ENCODE measurements around the gene SNRPD2. TPM values are rescaled to one million over a fixed set of nuclear protein-coding genes. Genes with fewer than 3 reads are reported as not detected.

Gene SNRPD2
- total RNA-seq, 2 donors from 2014 or later: 25.1 to 66.4 TPM

GRCh38 chr19:45667620-45668341, 24.0 kb downstream of the SNRPD2 start, which contains the start of gene GIPR:
TSS of gene GIPR (plus strand) at chr19:45668221. CDS start at chr19:45669521, 1,300 bp downstream.
- intact Hi-C loops (cut with DNase I): no loop called here
- Histone ChIP-seq H3K4me1 (peaks cover 39% of the 10 kb centered on the region), H3K27me3 (no peaks in the 10 kb centered on the region), H3K4me3 (peak within 1 kb of the TSS in 1 of 2 donors; percentile 10), H3K9me3 (no peaks in the 10 kb centered on the region), H3K36me3 (replicated peaks in 1 of 2; ENCODE audit: insufficient read depth in 1 of 2, low read depth in 2 of 2) (no peaks in the 10 kb centered on the region), H3K27ac (peak within 1 kb of the TSS; percentile 4 to 69 (median 42))
- ATAC-seq (peak; percentile 27), DNase-seq (peak; percentile 67 to 77 (median 72))
- WGBS, 2 donors: 6 to 18% methylated on average over 4 to 15 of the region's 15 CpGs
- TF ChIP-seq CTCF (IDR thresholded peaks at IDR 0.05): no peak
- TF ChIP-seq POLR2A (IDR thresholded peaks at IDR 0.05): peak in 2 of 3 donors; percentile 25 to 36

GRCh38 chr19:45664575-45664974, 27.2 kb downstream of the SNRPD2 start:
- Histone ChIP-seq H3K27ac (no peak overlapping the region), H3K4me1 (peaks cover 23% of the 10 kb centered on the region), H3K27me3 (no peaks in the 10 kb centered on the region), H3K36me3 (replicated peaks in 1 of 2; ENCODE audit: insufficient read depth in 1 of 2, low read depth in 2 of 2) (no peaks in the 10 kb centered on the region), H3K9me3 (no peaks in the 10 kb centered on the region), H3K4me3 (no peak overlapping the region)
- intact Hi-C loops (cut with DNase I): no loop called here
- no peak for DNase-seq
- ATAC-seq: no peak
- TF ChIP-seq CTCF (IDR thresholded peaks at IDR 0.05) (no peak), POLR2A (IDR thresholded peaks at IDR 0.05) (no peak)
- 59 to 76% methylated on average over 6 to 7 of the region's 7 CpGs for WGBS, 2 donors

GRCh38 chr19:45663800-45664199, 28.0 kb downstream of the SNRPD2 start:
- Histone ChIP-seq H3K9me3 (no peaks in the 10 kb centered on the region), H3K27ac (no peak overlapping the region), H3K4me1 (peaks cover 17% of the 10 kb centered on the region), H3K4me3 (no peak overlapping the region), H3K36me3 (replicated peaks in 1 of 2; ENCODE audit: insufficient read depth in 1 of 2, low read depth in 2 of 2) (no peaks in the 10 kb centered on the region), H3K27me3 (no peaks in the 10 kb centered on the region)
- WGBS, 2 donors: 87 to 100% methylated on average over 1 of the region's 1 CpG
- intact Hi-C loops (cut with DNase I): no loop called here
- no peak for ATAC-seq
- no peak for TF ChIP-seq CTCF (IDR thresholded peaks at IDR 0.05)
- no peak for TF ChIP-seq POLR2A (IDR thresholded peaks at IDR 0.05)
- DNase-seq: no peak

- DNase-seq (no peak), ATAC-seq (no peak)
- Histone ChIP-seq H3K9me3 (no peaks in the 10 kb centered on the region), H3K36me3 (replicated peaks in 1 of 2; ENCODE audit: insufficient read depth in 1 of 2, low read depth in 2 of 2) (no peaks in the 10 kb centered on the region), H3K27ac (no peak overlapping the region), H3K4me1 (no peaks in the 10 kb centered on the region), H3K27me3 (no peaks in the 10 kb centered on the region), H3K4me3 (no peak overlapping the region)
- intact Hi-C loops (cut with DNase I): no loop called here
- TF ChIP-seq CTCF (IDR thresholded peaks at IDR 0.05): no peak
- no peak for TF ChIP-seq POLR2A (IDR thresholded peaks at IDR 0.05)
- WGBS, 2 donors: 45 to 56% methylated on average over 6 to 8 of the region's 8 CpGs
These were observed 31.1 kb downstream of the SNRPD2 start for GRCh38 chr19:45660636-45661035.
